ENCODE data around the gene TMEM101.

The TMEM101 gene

GRCh38 chr17:44008205-44008909 lies 6.4 kb downstream of the TMEM101 start:
- H3K27ac ChIP-seq = no peak overlapping the region
- TF ChIP-seq CTCF (IDR thresholded peaks at IDR 0.05) = no peak
- no peak for TF ChIP-seq ZFX (IDR thresholded peaks at IDR 0.05; ENCODE audit: borderline replicate concordance)

GRCh38 chr17:44007346-44008204 lies 7.2 kb downstream of the TMEM101 start:
- TF ChIP-seq CTCF (IDR thresholded peaks at IDR 0.05) (peak; percentile 23; the same call in 1 of the 2 replicates), ZFX (IDR thresholded peaks at IDR 0.05; ENCODE audit: borderline replicate concordance) (no peak)
- peak overlapping the region; percentile 85 for H3K27ac ChIP-seq

- peak overlapping the region; percentile 85 for H3K27ac ChIP-seq
- TF ChIP-seq CTCF (IDR thresholded peaks at IDR 0.05) (peak; percentile 61), ZFX (IDR thresholded peaks at IDR 0.05; ENCODE audit: borderline replicate concordance) (no peak)
Measured at GRCh38 chr17:44006598-44007345, 8.0 kb downstream of the TMEM101 start.

- TF ChIP-seq ZFX (IDR thresholded peaks at IDR 0.05; ENCODE audit: borderline replicate concordance) (no peak), CTCF (IDR thresholded peaks at IDR 0.05) (no peak)
- H3K27ac ChIP-seq = peak overlapping the region; percentile 85
Measured at GRCh38 chr17:44006272-44006597, 8.5 kb downstream of the TMEM101 start.

DNA sequence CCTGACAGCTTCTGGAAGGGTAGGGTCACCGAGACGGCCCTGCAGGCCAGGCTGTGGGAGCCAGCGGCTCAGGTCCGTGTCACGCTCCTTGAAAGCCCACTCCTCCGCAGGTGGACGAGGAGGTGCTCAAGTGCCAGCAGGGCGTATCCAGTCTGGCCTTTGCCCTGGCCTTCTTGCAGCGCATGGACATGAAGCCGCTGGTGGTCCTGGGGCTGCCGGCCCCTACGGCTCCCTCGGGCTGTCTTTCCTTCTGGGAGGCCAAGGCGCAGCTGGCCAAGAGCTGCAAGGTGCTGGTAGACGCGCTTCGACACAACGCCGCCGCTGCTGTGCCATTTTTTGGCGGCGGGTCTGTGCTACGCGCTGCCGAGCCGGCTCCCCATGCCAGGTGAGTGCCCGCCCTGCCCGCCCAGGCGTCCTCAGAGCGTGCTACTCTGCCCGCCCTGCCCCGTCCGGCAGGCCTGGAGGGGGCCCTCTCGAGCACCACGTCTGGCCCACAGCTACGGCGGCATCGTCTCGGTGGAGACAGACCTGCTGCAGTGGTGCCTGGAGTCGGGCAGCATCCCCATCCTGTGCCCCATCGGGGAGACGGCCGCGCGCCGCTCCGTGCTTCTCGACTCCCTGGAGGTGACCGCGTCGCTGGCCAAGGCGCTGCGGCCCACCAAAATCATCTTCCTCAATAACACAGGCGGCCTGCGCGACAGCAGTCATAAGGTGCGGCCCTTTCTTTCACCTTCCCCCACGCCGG lies 9.1 kb downstream of the TMEM101 start:
- peak overlapping the region; percentile 85 for H3K27ac ChIP-seq
- TF ChIP-seq CTCF (IDR thresholded peaks at IDR 0.05) = peak; percentile 78
- TF ChIP-seq ZFX (IDR thresholded peaks at IDR 0.05; ENCODE audit: borderline replicate concordance) = no peak

DNA sequence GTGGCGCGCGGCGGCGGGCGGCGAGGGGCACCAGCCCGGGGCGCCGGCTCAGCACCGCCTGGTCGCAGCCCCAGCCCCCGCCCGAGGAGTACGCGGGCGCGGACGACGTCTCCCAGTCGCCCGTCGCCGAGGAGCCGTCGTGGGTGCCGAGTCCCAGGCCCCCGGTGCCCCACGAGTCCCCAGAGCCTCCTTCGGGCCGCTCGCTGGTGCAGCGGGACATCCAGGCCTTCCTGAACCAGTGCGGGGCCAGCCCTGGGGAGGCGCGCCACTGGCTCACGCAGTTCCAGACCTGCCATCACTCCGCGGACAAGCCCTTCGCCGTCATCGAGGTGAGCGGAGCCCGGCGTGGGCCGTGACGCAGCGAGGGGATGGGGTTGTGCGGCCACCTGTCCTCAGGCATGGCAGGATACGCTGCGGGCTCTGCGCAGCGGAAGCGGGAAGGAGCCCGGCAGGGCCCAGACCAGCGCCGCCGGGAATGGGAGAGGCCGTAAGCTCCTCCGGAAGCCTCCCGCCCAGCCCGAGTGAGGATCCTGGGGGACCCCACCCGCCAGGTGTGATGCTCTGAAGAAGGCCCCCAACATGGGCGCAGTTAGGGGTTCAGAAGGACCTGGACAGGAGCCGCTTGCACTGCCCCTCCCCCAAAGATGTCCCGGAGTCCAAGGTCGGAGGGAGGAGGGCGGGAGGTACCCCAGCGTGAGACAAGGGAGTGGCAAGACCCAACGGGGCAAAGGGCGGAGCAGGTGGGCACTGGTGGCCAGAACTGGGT lies 9.8 kb downstream of the TMEM101 start:
- TF ChIP-seq ZFX (IDR thresholded peaks at IDR 0.05; ENCODE audit: borderline replicate concordance) = no peak
- no peak for TF ChIP-seq CTCF (IDR thresholded peaks at IDR 0.05)
- peak overlapping the region; percentile 85 for H3K27ac ChIP-seq
